ENCODE results near the gene RHEBL1.

The RHEBL1 gene

GRCh38 chr12:49032679-49033447 is 36.9 kb downstream of the RHEBL1 start:
- Mint-ChIP-seq H3K4me3 (no peak overlapping the region), H3K36me3 (peaks cover 43% of the 10 kb centered on the region), H3K27ac (peak overlapping the region; percentile 33), H3K27me3 (no peaks in the 10 kb centered on the region), H3K4me1 (peaks cover 4% of the 10 kb centered on the region), H3K9me3 (no peaks in the 10 kb centered on the region)
- CTCF ChIA-PET: interaction anchor here (0.5 to 4.3 kb wide), 4 partner anchors 8 to 234 kb away, joined by 3 to 18 read pairs (median 4); no protein-coding TSS in a partner anchor
- no peak for DNase-seq

- no peaks in the 10 kb centered on the region for H3K27me3 Mint-ChIP-seq
- H3K27ac Mint-ChIP-seq: peak overlapping the region; percentile 33
- H3K36me3 Mint-ChIP-seq: peaks cover 48% of the 10 kb centered on the region
- CTCF ChIA-PET: interaction anchor here (2.0 to 4.3 kb wide), 2 partner anchors 9 to 11 kb away, joined by 5 to 18 read pairs; no protein-coding TSS in a partner anchor
- H3K4me3 Mint-ChIP-seq: no peak overlapping the region
- peaks cover 4% of the 10 kb centered on the region for H3K4me1 Mint-ChIP-seq
- H3K9me3 Mint-ChIP-seq: no peaks in the 10 kb centered on the region
- no peak for DNase-seq
Observed at GRCh38 chr12:49032276-49032675, 37.5 kb downstream of the RHEBL1 start.

GRCh38 chr12:49031573-49032161 is 38.1 kb downstream of the RHEBL1 start:
- Mint-ChIP-seq H3K9me3 (no peaks in the 10 kb centered on the region), H3K4me3 (no peak overlapping the region), H3K4me1 (peaks cover 4% of the 10 kb centered on the region), H3K36me3 (peaks cover 43% of the 10 kb centered on the region), H3K27me3 (no peaks in the 10 kb centered on the region), H3K27ac (no peak overlapping the region)
- no peak for DNase-seq
- CTCF ChIA-PET: interaction anchor here (2.0 kb wide), 1 partner anchor 10 kb away, joined by 5 read pairs; no protein-coding TSS in a partner anchor

GRCh38 chr12:49030714-49031572 is 38.8 kb downstream of the RHEBL1 start:
- no peaks in the 10 kb centered on the region for H3K27me3 Mint-ChIP-seq
- CTCF ChIA-PET: interaction anchor here (0.7 to 2.4 kb wide), 4 partner anchors 10 to 13 kb away, joined by 3 to 22 read pairs (median 6); no protein-coding TSS in a partner anchor
- H3K4me1 Mint-ChIP-seq: peaks cover 4% of the 10 kb centered on the region
- H3K27ac Mint-ChIP-seq: peak overlapping the region; percentile 37
- peaks cover 45% of the 10 kb centered on the region for H3K36me3 Mint-ChIP-seq
- no peak for DNase-seq
- no peak overlapping the region for H3K4me3 Mint-ChIP-seq
- H3K9me3 Mint-ChIP-seq: no peaks in the 10 kb centered on the region

DNA sequence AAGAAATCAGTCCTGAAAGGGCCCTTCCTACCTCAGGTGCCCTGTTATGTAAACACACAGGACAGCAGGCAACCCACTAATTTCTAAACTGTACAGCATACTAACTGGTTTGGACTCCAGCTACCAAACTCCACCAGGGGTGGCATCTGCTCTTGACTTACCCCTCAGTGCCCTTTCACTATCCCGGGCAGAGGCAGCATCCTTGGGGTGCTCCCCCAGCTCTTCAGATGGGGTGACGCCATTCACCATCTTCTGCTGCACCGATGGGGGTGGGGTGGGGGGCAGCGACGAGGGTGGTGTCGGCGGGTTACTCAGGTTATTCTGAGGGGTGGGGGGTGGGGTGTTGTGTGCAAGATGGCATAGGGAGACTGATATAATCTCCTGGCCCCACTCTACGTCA is 39.7 kb downstream of the RHEBL1 start:
- Mint-ChIP-seq H3K27ac (no peak overlapping the region), H3K4me1 (peaks cover 4% of the 10 kb centered on the region), H3K4me3 (no peak overlapping the region), H3K9me3 (no peaks in the 10 kb centered on the region), H3K27me3 (no peaks in the 10 kb centered on the region), H3K36me3 (peaks cover 46% of the 10 kb centered on the region)
- CTCF ChIA-PET: interaction anchor here (0.6 to 2.4 kb wide), 5 partner anchors 10 to 16 kb away, joined by 3 to 22 read pairs (median 4); no protein-coding TSS in a partner anchor
- no peak for DNase-seq

GRCh38 chr12:49028666-49029275 is 41.0 kb downstream of the RHEBL1 start:
- Mint-ChIP-seq H3K27me3 (no peaks in the 10 kb centered on the region), H3K4me1 (peaks cover 4% of the 10 kb centered on the region), H3K4me3 (no peak overlapping the region), H3K27ac (no peak overlapping the region), H3K36me3 (peaks cover 42% of the 10 kb centered on the region), H3K9me3 (no peaks in the 10 kb centered on the region)
- CTCF ChIA-PET: interaction anchor here (2.2 to 2.4 kb wide), 2 partner anchors 15 to 17 kb away, joined by 5 to 22 read pairs; no protein-coding TSS in a partner anchor
- no peak for DNase-seq

GRCh38 chr12:49027846-49028555 is 41.8 kb downstream of the RHEBL1 start:
- DNase-seq: no peak
- no peaks in the 10 kb centered on the region for H3K27me3 Mint-ChIP-seq
- CTCF ChIA-PET: interaction anchor here (0.6 to 2.2 kb wide), 3 partner anchors 16 to 32 kb away, joined by 3 to 7 read pairs (median 5); no protein-coding TSS in a partner anchor
- no peaks in the 10 kb centered on the region for H3K9me3 Mint-ChIP-seq
- H3K27ac Mint-ChIP-seq: peak overlapping the region; percentile 24
- no peak overlapping the region for H3K4me3 Mint-ChIP-seq
- H3K4me1 Mint-ChIP-seq: peaks cover 4% of the 10 kb centered on the region
- H3K36me3 Mint-ChIP-seq: peaks cover 45% of the 10 kb centered on the region

DNA sequence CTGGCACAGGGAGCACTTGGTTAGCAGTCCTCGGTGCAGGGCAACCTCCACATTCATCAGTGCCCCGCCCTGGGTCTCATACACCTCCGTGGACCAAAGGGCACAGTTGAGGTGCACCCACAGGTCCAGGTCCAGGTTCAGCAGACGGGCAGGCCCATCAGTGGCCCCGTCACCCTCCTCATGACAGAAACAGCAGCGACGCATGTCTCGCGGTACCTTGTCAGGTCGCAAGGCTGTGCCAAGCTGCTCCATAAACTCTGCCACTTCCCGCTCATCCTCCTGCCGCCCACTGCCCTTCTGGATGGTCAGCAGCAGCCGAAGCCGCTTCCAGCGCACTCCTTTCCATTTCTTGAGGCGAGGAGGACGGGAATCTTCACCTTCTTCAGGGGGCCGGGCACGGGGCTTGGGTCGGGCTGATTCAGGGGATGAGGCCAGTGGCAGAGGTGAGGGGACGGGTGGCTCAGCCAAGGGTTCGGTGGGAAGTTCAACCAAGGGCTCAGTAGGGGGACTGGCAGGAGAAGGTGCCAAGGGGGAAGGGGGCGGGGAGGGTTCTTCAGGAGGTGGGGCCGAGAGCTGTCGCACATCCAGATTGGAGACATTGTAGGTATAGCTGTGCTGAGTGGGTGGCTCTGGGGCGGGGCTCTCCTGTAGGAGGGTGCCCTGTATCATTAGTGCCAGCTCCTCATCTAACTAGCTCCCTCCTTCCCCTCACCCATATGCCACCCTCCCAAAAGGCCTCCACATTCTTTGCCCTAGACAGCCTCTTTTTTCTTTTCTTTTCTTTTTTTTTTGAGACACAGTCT is 42.9 kb downstream of the RHEBL1 start:
- Mint-ChIP-seq H3K4me1 (peaks cover 4% of the 10 kb centered on the region), H3K27me3 (no peaks in the 10 kb centered on the region), H3K36me3 (peaks cover 43% of the 10 kb centered on the region), H3K9me3 (no peaks in the 10 kb centered on the region), H3K4me3 (no peak overlapping the region), H3K27ac (no peak overlapping the region)
- CTCF ChIA-PET: interaction anchor here (0.8 to 2.2 kb wide), 3 partner anchors 15 to 19 kb away, joined by 3 to 7 read pairs (median 5); no protein-coding TSS in a partner anchor
- DNase-seq: no peak

DNA sequence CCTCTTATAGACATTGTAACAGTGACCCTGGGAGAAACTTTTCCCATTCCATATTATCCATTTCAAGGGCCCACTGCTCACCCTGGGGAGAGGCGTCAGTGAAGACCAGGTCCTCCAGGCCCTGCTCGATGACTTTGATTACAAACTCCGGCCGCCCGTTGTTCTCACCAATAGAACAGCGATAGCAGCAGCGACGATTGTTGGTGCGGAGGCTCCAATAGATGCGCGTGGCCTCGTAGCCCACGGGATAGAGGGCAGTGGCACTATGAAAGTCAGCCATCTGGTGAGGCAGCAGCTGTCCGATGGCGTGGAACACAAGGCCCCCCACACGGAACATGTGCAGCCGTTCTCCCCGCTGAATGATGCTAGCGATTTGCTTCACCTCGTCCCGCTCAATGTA is 43.7 kb downstream of the RHEBL1 start:
- Mint-ChIP-seq H3K4me3 (no peak overlapping the region), H3K27ac (no peak overlapping the region), H3K27me3 (no peaks in the 10 kb centered on the region), H3K9me3 (no peaks in the 10 kb centered on the region), H3K4me1 (peaks cover 4% of the 10 kb centered on the region), H3K36me3 (peaks cover 45% of the 10 kb centered on the region)
- DNase-seq: no peak
- CTCF ChIA-PET: no interaction called here

GRCh38 chr12:49025463-49025862 is 44.3 kb downstream of the RHEBL1 start:
- H3K4me3 Mint-ChIP-seq: no peak overlapping the region
- peaks cover 4% of the 10 kb centered on the region for H3K4me1 Mint-ChIP-seq
- H3K9me3 Mint-ChIP-seq: no peaks in the 10 kb centered on the region
- H3K36me3 Mint-ChIP-seq: peaks cover 50% of the 10 kb centered on the region
- CTCF ChIA-PET: interaction anchor here (1.2 to 1.3 kb wide), 2 partner anchors 18 to 33 kb away, joined by 4 to 5 read pairs; no protein-coding TSS in a partner anchor
- no peak overlapping the region for H3K27ac Mint-ChIP-seq
- no peak for DNase-seq
- H3K27me3 Mint-ChIP-seq: no peaks in the 10 kb centered on the region

DNA sequence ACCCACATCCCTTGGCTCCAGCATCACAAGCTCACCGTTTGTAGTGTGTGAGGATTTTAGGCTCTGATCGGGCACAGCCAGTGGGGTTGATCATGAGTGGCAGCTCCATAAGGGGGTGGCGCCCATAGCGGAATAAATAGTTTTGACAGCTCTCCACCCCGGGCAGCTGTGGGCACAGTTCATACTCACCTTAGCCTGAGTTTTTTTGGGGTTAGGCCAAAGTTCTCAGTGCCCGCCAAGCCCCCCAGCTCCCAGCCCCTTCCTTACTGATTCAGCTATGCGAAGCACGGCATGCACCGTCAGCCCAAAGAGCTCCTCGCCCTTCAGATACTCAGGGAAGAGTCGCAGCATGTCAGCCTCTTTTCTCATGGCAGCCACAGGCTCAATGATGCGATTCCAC is 45.2 kb downstream of the RHEBL1 start:
- peaks cover 54% of the 10 kb centered on the region for H3K36me3 Mint-ChIP-seq
- no peak overlapping the region for H3K27ac Mint-ChIP-seq
- no peaks in the 10 kb centered on the region for H3K27me3 Mint-ChIP-seq
- DNase-seq: no peak
- CTCF ChIA-PET: interaction anchor here (0.7 to 1.3 kb wide), 3 partner anchors 9 to 32 kb away, joined by 4 to 5 read pairs (median 4); no protein-coding TSS in a partner anchor
- no peaks in the 10 kb centered on the region for H3K9me3 Mint-ChIP-seq
- peaks cover 5% of the 10 kb centered on the region for H3K4me1 Mint-ChIP-seq
- no peak overlapping the region for H3K4me3 Mint-ChIP-seq

- CTCF ChIA-PET: interaction anchor here (1.0 kb wide), 1 partner anchor 20 kb away, joined by 3 read pairs; no protein-coding TSS in a partner anchor
- DNase-seq: no peak
- Mint-ChIP-seq H3K27ac (no peak overlapping the region), H3K4me1 (peaks cover 11% of the 10 kb centered on the region), H3K36me3 (peaks cover 51% of the 10 kb centered on the region), H3K4me3 (no peak overlapping the region), H3K9me3 (no peaks in the 10 kb centered on the region), H3K27me3 (no peaks in the 10 kb centered on the region)
Observed at GRCh38 chr12:49023812-49024211, 46.0 kb downstream of the RHEBL1 start.
